Right lobe of liver (tissue), 6 donors: Measurements from ENCODE around the gene ABHD12. TPM values are rescaled to one million over a fixed set of nuclear protein-coding genes. Genes with fewer than 3 reads are reported as not detected.

Source experiments
- ATAC-seq, 4 donors: fragments of 200-7000 bp; cut with Tn5 transposase; one replicate each; pipeline ENCODE4 v1.9.1; 2020; ENCODE audit warnings: mild to moderate bottlenecking in 4 of 4, moderate library complexity in 4 of 4
- DNase-seq, 3 donors: peaks; one replicate each; pipeline ENCODE4 v3.0.0-alpha.2; 2020
- H3K27ac ChIP-seq, 3 donors: fragments of 200-600 bp; one replicate each; pipeline ENCODE4 v1.8.0; 2022
- H3K27me3 ChIP-seq, 2 donors: fragments of 200-600 bp; one replicate each; pipeline ENCODE4 v1.8.0; 2022
- H3K36me3 ChIP-seq, 4 donors: fragments of 200-600 bp; sonication (generic) in 1 of 4; one replicate each; pipeline versions ENCODE4 v1.5.1 to v1.8.0; 2017 to 2022; ENCODE audit warnings: control low read depth in 1 of 4
- H3K4me1 ChIP-seq, 4 donors: fragments of 200-600 bp; sonication (generic) in 1 of 4; one replicate each; pipeline versions ENCODE4 v1.5.1 to v1.8.0; 2017 to 2022; ENCODE audit warnings: control low read depth in 1 of 4
- H3K4me3 ChIP-seq, 3 donors: fragments of 200-600 bp; one replicate each; pipeline ENCODE4 v1.8.0; 2022
- H3K9me3 ChIP-seq, 4 donors: fragments of 200-600 bp; sonication (generic) in 1 of 4; one replicate each; pipeline versions ENCODE4 v1.5.1 to v1.8.0; 2017 to 2022; ENCODE audit warnings: control low read depth in 1 of 4
- CTCF ChIP-seq, 4 donors: fragments of 200-600 bp in 3 of 4; fragments of 450-650 bp in 1 of 4; IDR thresholded peaks; one replicate each; pipeline versions ENCODE4 v1.5.1 to v1.8.0; 2016 to 2022; ENCODE audit warnings: antibody characterized with exemption in 4 of 4, mild to moderate bottlenecking in 2 of 4
- POLR2A ChIP-seq: fragments of 450-650 bp; IDR thresholded peaks from one replicate; pipeline ENCODE4 v1.6.1; 2017; ENCODE audit warnings: antibody characterized with exemption, mild to moderate bottlenecking
- WGBS: methylation state at CpG from one replicate; pipeline ENCODE4 v1.1.6; 2018; ENCODE audit warnings: low coverage, low lambda C conversion rate; ENCODE audit not compliant: insufficient coverage; ENCODE audit errors: missing lambda C conversion rate; 5-methylcytosine and 5-hydroxymethylcytosine counted together
- intact Hi-C, 2 donors: fragments of 100-400 bp; cut with DNase I; formaldehyde crosslinking; loops; one replicate each; pipeline versions ENCODE4 v1.11.2 to v1.14.1; 2022
- total RNA-seq, 6 experiments: library from RNA; depleted of rRNA in 2 of 6; stranded (reverse); fragments of >200 nt in 2 of 6; fragmentation: NEBNext Ultra II Directional in 3 of 6; extraction: Animal tissue kit (Norgen Biotek cat#: 25700) in 3 of 6; gene quantifications; one replicate each; pipeline versions ENCODE4 v1.1.0 to v1.2.4, GENCODE V29; 2016 to 2023
- donor health status: DM: no; HTN: yes; CAD: no.
- donor health status: DM: no; HTN: no; CAD: no.
- donor health status: DM: no; HTN: no; CAD: no.
- donor health status: DM: no; HTN: yes; CAD: no.
- donor health status: DM: no; HTN: yes; CAD: no.

The ABHD12 gene
- total RNA-seq, 6 experiments from 2014 or later: 16.1 to 23.6 (median 18.7) TPM

GRCh38 chr20:25398376-25399036 is 7.9 kb upstream of the ABHD12 start:
- intact Hi-C loops: loop anchor here (5.0 to 10.0 kb wide), 2 partner anchors 94 to 101 kb away; no protein-coding TSS in a partner anchor

GRCh38 chr20:25397821-25398220 is 7.2 kb upstream of the ABHD12 start:
- no peak overlapping the region for H3K4me3 ChIP-seq
- no peaks in the 10 kb centered on the region for H3K4me1 ChIP-seq
- TF ChIP-seq POLR2A (no peak), CTCF (IDR thresholded peaks at IDR 0.05) (no peak)
- intact Hi-C loops: loop anchor here (5.0 to 10.0 kb wide), 2 partner anchors 93 to 101 kb away; no protein-coding TSS in a partner anchor
- H3K9me3 ChIP-seq: no peaks in the 10 kb centered on the region
- no peaks in the 10 kb centered on the region for H3K27me3 ChIP-seq
- H3K36me3 ChIP-seq: no peaks in the 10 kb centered on the region
- H3K27ac ChIP-seq: no peak overlapping the region
- ATAC-seq (no peak), DNase-seq (no peak)
- WGBS: 44% methylated on average over 1 of the region's 1 CpG

More at GRCh38 chr20:25398376-25399036, 7.9 kb upstream of the ABHD12 start:
- no peaks in the 10 kb centered on the region for H3K36me3 ChIP-seq
- H3K9me3 ChIP-seq: no peaks in the 10 kb centered on the region
- TF ChIP-seq CTCF (IDR thresholded peaks at IDR 0.05) (no peak), POLR2A (no peak)
- no peak overlapping the region for H3K4me3 ChIP-seq
- H3K27ac ChIP-seq: no peak overlapping the region
- whole genome bisulfite sequencing: 50% methylated on average over 4 of the region's 4 CpGs
- ATAC-seq (no peak), DNase-seq (no peak)
- no peaks in the 10 kb centered on the region for H3K27me3 ChIP-seq
- no peaks in the 10 kb centered on the region for H3K4me1 ChIP-seq

GRCh38 chr20:25397096-25397495 is 6.5 kb upstream of the ABHD12 start:
- intact Hi-C loops: loop anchor here (5.0 to 10.0 kb wide), 2 partner anchors 92 to 100 kb away; no protein-coding TSS in a partner anchor
- TF ChIP-seq CTCF (IDR thresholded peaks at IDR 0.05) (no peak), POLR2A (no peak)
- no peaks in the 10 kb centered on the region for H3K9me3 ChIP-seq
- no peaks in the 10 kb centered on the region for H3K36me3 ChIP-seq
- no peaks in the 10 kb centered on the region for H3K27me3 ChIP-seq
- ATAC-seq (no peak), DNase-seq (no peak)
- no peaks in the 10 kb centered on the region for H3K4me1 ChIP-seq
- no peak overlapping the region for H3K27ac ChIP-seq
- no peak overlapping the region for H3K4me3 ChIP-seq
- 79% methylated on average over 6 of the region's 6 CpGs for WGBS

GRCh38 chr20:25394996-25395395 is 4.4 kb upstream of the ABHD12 start:
- H3K4me3 ChIP-seq: no peak overlapping the region
- no peak overlapping the region for H3K27ac ChIP-seq
- 93% methylated on average over 3 of the region's 6 CpGs for WGBS
- no peaks in the 10 kb centered on the region for H3K9me3 ChIP-seq
- DNase-seq (no peak), ATAC-seq (no peak)
- intact Hi-C loops: loop anchor here (5.0 to 10.0 kb wide), 2 partner anchors 90 to 98 kb away; no protein-coding TSS in a partner anchor
- no peaks in the 10 kb centered on the region for H3K27me3 ChIP-seq
- no peaks in the 10 kb centered on the region for H3K4me1 ChIP-seq
- no peaks in the 10 kb centered on the region for H3K36me3 ChIP-seq
- TF ChIP-seq POLR2A (no peak), CTCF (IDR thresholded peaks at IDR 0.05) (no peak)
